A549 (cell line): ENCODE measurements around the gene ANP32A.

Experiments
- BHLHE40 ChIP-seq: IDR thresholded peaks from 2 replicates; pipeline ENCODE4 v1.6.1; 2012; ENCODE audit warnings: low read depth, low read length, inconsistent platforms
- CTCF ChIP-seq: fragments of >200 bp; sonication (Bioruptor Twin); formaldehyde crosslinking; IDR thresholded peaks from 3 replicates; pipeline ENCODE4 v1.5.1; 2016
- ESRRA ChIP-seq: fragments of 150-350 bp; IDR thresholded peaks from 2 replicates; pipeline ENCODE4 v1.6.1; 2014; ENCODE audit warnings: mild to moderate bottlenecking, low read length, borderline replicate concordance
- FOSL2 ChIP-seq, 2 experiments: fragments of 450-650 bp in 1 of 2; fragments of >200 bp in 1 of 2; sonication (Bioruptor Twin) in 1 of 2; formaldehyde crosslinking; IDR thresholded peaks; 2 replicates each; pipeline versions ENCODE4 v1.5.0 to v1.6.1; 2016 to 2020; ENCODE audit warnings: mild to moderate bottlenecking in 1 of 2, moderate library complexity in 1 of 2
- MYC ChIP-seq: IDR thresholded peaks from 2 replicates; pipeline ENCODE4 v1.6.1; 2012; ENCODE audit warnings: mild to moderate bottlenecking, inconsistent platforms, low read length, improper control_type of control experiment, borderline replicate concordance

GRCh38 chr15:68789534-68790241, 31.0 kb downstream of the ANP32A start:
- TF ChIP-seq MYC: no peak
- no peak for TF ChIP-seq ESRRA
- no peak for TF ChIP-seq CTCF
- TF ChIP-seq FOSL2 (IDR thresholded peaks at IDR 0.05): no peak
- no peak for TF ChIP-seq FOSL2 (CRISPR knock-in tag; IDR thresholded peaks at IDR 0.05)
- no peak for TF ChIP-seq BHLHE40
